ENCODE data around the gene BMPER.

DNA sequence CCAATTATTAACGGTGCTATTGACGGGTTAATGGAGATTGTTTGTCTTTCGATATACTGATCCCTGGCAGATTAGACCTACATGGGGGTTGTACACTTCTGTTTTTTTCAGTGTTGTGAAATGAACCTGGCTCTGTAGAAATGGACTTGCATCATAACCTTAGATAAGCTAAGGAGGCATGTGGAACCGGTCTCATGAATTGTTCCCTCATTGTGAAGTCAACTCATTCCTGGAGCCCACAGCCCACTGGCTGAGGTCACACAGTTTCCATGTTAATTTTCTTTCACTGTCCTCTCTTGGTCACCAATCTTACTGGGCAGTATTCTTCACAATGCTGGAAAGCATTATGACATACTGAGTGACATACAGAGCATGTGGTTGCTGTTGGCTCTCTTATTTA is 202.8 kb downstream of the BMPER start:
- TF ChIP-seq POLR2A (IDR thresholded peaks at IDR 0.05): no peak
- TF ChIP-seq, protein P1, sequence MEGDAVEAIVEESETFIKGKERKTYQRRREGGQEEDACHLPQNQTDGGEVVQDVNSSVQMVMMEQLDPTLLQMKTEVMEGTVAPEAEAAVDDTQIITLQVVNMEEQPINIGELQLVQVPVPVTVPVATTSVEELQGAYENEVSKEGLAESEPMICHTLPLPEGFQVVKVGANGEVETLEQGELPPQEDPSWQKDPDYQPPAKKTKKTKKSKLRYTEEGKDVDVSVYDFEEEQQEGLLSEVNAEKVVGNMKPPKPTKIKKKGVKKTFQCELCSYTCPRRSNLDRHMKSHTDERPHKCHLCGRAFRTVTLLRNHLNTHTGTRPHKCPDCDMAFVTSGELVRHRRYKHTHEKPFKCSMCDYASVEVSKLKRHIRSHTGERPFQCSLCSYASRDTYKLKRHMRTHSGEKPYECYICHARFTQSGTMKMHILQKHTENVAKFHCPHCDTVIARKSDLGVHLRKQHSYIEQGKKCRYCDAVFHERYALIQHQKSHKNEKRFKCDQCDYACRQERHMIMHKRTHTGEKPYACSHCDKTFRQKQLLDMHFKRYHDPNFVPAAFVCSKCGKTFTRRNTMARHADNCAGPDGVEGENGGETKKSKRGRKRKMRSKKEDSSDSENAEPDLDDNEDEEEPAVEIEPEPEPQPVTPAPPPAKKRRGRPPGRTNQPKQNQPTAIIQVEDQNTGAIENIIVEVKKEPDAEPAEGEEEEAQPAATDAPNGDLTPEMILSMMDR (IDR thresholded peaks at IDR 0.05): no peak

All from testis (tissue), 2 donors.